K562 (cell line): ENCODE results near the gene CDH7. TPM values are rescaled to one million over a fixed set of nuclear protein-coding genes. Genes with fewer than 3 reads are reported as not detected.

Source experiments
- ATAC-seq: fragments of 200-7000 bp; cut with Tn5 transposase; 3 replicates; pipeline ENCODE4 v1.9.1; 2020; ENCODE audit warnings: moderate library complexity
- BruUV-seq: library from RNA; stranded (reverse); fragments of 400-500 nt; replicated peaks from 2 replicates; lab custom pipeline; 2021; lab: Mats Ljungman, UMichigan
- CTCF ChIA-PET: fragments of 300-600 bp; formaldehyde crosslinking; extraction: SDS; loops from one replicate; lab custom pipeline; 2021; ENCODE audit warnings: low intra/inter-chr PET ratio; lab: Yijun Ruan, JAX
- POLR2A ChIA-PET: fragments of 300-600, 350-650 bp; sonication (Branson Sonifier 250); formaldehyde crosslinking; extraction: SDS; loops from one replicate; lab custom pipeline; 2021; ENCODE audit warnings: antibody characterized with exemption, inconsistent platforms; lab: Yijun Ruan, JAX
- DNase-seq, 4 experiments: peaks; one replicate each; pipeline versions ENCODE4 v3.0.0 to v3.0.0-alpha.2; 2011 to 2018; ENCODE audit warnings: low spot score in 3 of 4, mixed read lengths in 3 of 4; ENCODE audit errors: extremely low read depth in 1 of 4
- FAIRE-seq: peaks from 2 replicates; lab custom pipeline; 2011; peaks lifted over from hg19 to GRCh38; lab: Jason Lieb, UNC
- H2AFZ ChIP-seq: 2 replicates; pipeline ENCODE4 v1.6.0; 2011; ENCODE audit warnings: low read depth, low read length, control low read depth, inconsistent platforms
- H3K27ac ChIP-seq: fragments of 200-600 bp; 3 replicates; pipeline ENCODE4 v1.8.0; 2011; ENCODE audit warnings: low read depth, mild to moderate bottlenecking, control low read depth, inconsistent platforms, low read length, moderate library complexity, mixed read lengths; ENCODE audit errors: extremely low read depth
- H3K27me3 ChIP-seq, 2 experiments: fragments of 300-600 bp in 1 of 2; 2 replicates in 1 of 2; 3 replicates in 1 of 2; pipeline versions ENCODE4 v1.6.0 to v1.8.0; 2011; ENCODE audit warnings: inconsistent platforms in 2 of 2, low read length in 2 of 2, mild to moderate bottlenecking in 1 of 2, mixed read lengths in 1 of 2, moderate library complexity in 1 of 2; ENCODE audit not compliant: control insufficient read depth in 2 of 2, insufficient read depth in 2 of 2
- H3K36me3 ChIP-seq: fragments of 300-600 bp; 3 replicates; pipeline ENCODE4 v1.8.0; 2011; ENCODE audit warnings: mild to moderate bottlenecking, low read length, inconsistent platforms; ENCODE audit not compliant: control insufficient read depth, insufficient read depth
- H3K4me1 ChIP-seq, 2 experiments: fragments of 200-600 bp in 1 of 2; replicated peaks in 1 of 2; 2 replicates in 1 of 2; 3 replicates in 1 of 2; pipeline versions ENCODE4 v1.5.1 to v1.8.0; 2011; ENCODE audit warnings: inconsistent platforms in 2 of 2, low read length in 2 of 2, mild to moderate bottlenecking in 1 of 2, mixed read lengths in 1 of 2, moderate library complexity in 1 of 2; ENCODE audit not compliant: control insufficient read depth in 2 of 2, insufficient read depth in 2 of 2
- H3K4me2 ChIP-seq: 2 replicates; pipeline ENCODE4 v1.6.1; 2011; ENCODE audit warnings: low read length, control low read depth, inconsistent platforms, mixed read lengths; ENCODE audit not compliant: insufficient read depth
- H3K4me3 ChIP-seq: fragments of 200-600 bp; sonication (generic), shearing (Covaris generic); 2 replicates; pipeline ENCODE4 v1.5.1; 2016; ENCODE audit warnings: control low read depth, inconsistent platforms
- H3K79me2 ChIP-seq: fragments of 200-600 bp; 3 replicates; pipeline ENCODE4 v1.8.0; 2011; ENCODE audit warnings: low read length, inconsistent platforms; ENCODE audit not compliant: control insufficient read depth, insufficient read depth
- H3K9ac ChIP-seq, 2 experiments: 2 replicates each; pipeline versions ENCODE4 v1.6.0 to v1.6.1; 2011; ENCODE audit warnings: low read depth in 2 of 2, low read length in 2 of 2, control low read depth in 1 of 2, inconsistent platforms in 1 of 2, mild to moderate bottlenecking in 1 of 2, mixed read lengths in 1 of 2; ENCODE audit not compliant: insufficient read depth in 1 of 2
- H3K9me1 ChIP-seq: one replicate; pipeline ENCODE4 v1.6.0; 2011; ENCODE audit warnings: inconsistent platforms, mild to moderate bottlenecking, low read length, moderate library complexity; ENCODE audit not compliant: control insufficient read depth, insufficient read depth
- H3K9me3 ChIP-seq: replicated peaks from 2 replicates; pipeline ENCODE4 v1.5.1; 2011; ENCODE audit warnings: low read depth, low read length, inconsistent platforms; ENCODE audit not compliant: control insufficient read depth, insufficient read depth
- H4K20me1 ChIP-seq: replicated peaks from 2 replicates; pipeline ENCODE4 v1.6.1; 2011; ENCODE audit warnings: low read length, inconsistent platforms, mixed read lengths; ENCODE audit not compliant: control insufficient read depth, insufficient read depth
- C11orf30 ChIP-seq: fragments of 450-650 bp; IDR thresholded peaks from 2 replicates; pipeline ENCODE4 v1.6.1; 2016; ENCODE audit warnings: low read depth, mild to moderate bottlenecking
- ERF ChIP-seq: fragments of 450-650 bp; formaldehyde crosslinking; IDR thresholded peaks from 2 replicates; pipeline ENCODE4 v1.4.0; 2020; ENCODE audit warnings: mild to moderate bottlenecking, mixed read lengths
- NFYB ChIP-seq: IDR thresholded peaks from 2 replicates; pipeline ENCODE4 v1.6.1; 2011; ENCODE audit warnings: mild to moderate bottlenecking, moderate library complexity; ENCODE audit not compliant: insufficient read length; ENCODE audit errors: extremely low read depth
- RHOXF2B ChIP-seq: fragments of 250-450 bp; sonication (Bioruptor Pico); conservative IDR thresholded peaks from 2 replicates; pipeline ENCODE4 v1.5.1; 2021
- RREB1 ChIP-seq: fragments of 250-450 bp; sonication (Bioruptor Pico); IDR thresholded peaks from 2 replicates; pipeline ENCODE4 v1.4.0; 2020
- SNAPC5 ChIP-seq: fragments of 250-450 bp; sonication (Bioruptor Pico); IDR thresholded peaks from 2 replicates; pipeline ENCODE4 v1.8.0; 2021; ENCODE audit warnings: moderate library complexity, mild to moderate bottlenecking, inconsistent platforms
- SRSF1 ChIP-seq: fragments of 200-400 bp; formaldehyde crosslinking; IDR thresholded peaks from 2 replicates; pipeline ENCODE4 v1.6.1; 2017; ENCODE audit warnings: mild to moderate bottlenecking, low read depth, low read length, moderate library complexity
- TCFL5 ChIP-seq: fragments of 250-450 bp; sonication (Bioruptor Pico); conservative IDR thresholded peaks from 2 replicates; pipeline ENCODE4 v1.6.1; 2021; ENCODE audit warnings: mild to moderate bottlenecking, moderate library complexity, matching md5 sums
- ZNF586 ChIP-seq: fragments of 450-650 bp; formaldehyde crosslinking; conservative IDR thresholded peaks from 2 replicates; pipeline ENCODE4 v1.4.0; 2020; ENCODE audit warnings: mild to moderate bottlenecking, moderate library complexity
- WGBS: fragments of 100-300 bp; shearing (Covaris generic); methylation state at CpG from one replicate; pipeline ENCODE4 v1.1.6; 2016; ENCODE audit warnings: low coverage, mixed read lengths; ENCODE audit not compliant: insufficient coverage; ENCODE audit errors: missing lambda C conversion rate; 5-methylcytosine and 5-hydroxymethylcytosine counted together
- in situ Hi-C: fragments of 300-500 bp; cut with MboI; formaldehyde crosslinking; loops from 4 replicates; pipeline ENCODE4 v1.15.0; 2018; ENCODE audit warnings: inconsistent platforms, mixed read lengths
- intact Hi-C: fragments of 100-400 bp; cut with micrococcal nuclease; formaldehyde crosslinking; loops from 2 replicates; pipeline ENCODE4 v1.14.2; 2022
- polyA plus RNA-seq, 8 experiments: library from polyadenylated mRNA; depleted of rRNA in 4 of 8; stranded (reverse) in 5 of 8; unstranded in 3 of 8; fragments of >200 nt; fragmentation: Nextera tagmentation in 2 of 8; fragmentation: Illumina TruSeq in 1 of 8; extraction: Ambion mirVana in 2 of 8; extraction: Trizol in 1 of 8; gene quantifications; 2 replicates each; pipeline versions ENCODE4 v1.2.1 to v1.2.3, GENCODE V29; 2011 to 2014; ENCODE audit warnings: inconsistent platforms in 1 of 8, missing spikeins in 1 of 8
- total RNA-seq, 7 experiments: library from RNA; depleted of rRNA in 6 of 7; stranded (reverse); fragments of >200 nt in 6 of 7; fragmentation: Illumina TruSeq in 2 of 7; extraction: Trizol in 2 of 7; gene quantifications; 2 replicates each; pipeline versions ENCODE4 v1.2.1 to v1.2.3, GENCODE V29; 2011 to 2021; ENCODE audit warnings: low replicate concordance in 1 of 7
- TF ChIP-seq, protein P1 (sequence below): sonication (generic); formaldehyde crosslinking; IDR thresholded peaks from 2 replicates; pipeline ENCODE4 v1.4.0; 2020; ENCODE audit warnings: mild to moderate bottlenecking, missing genetic modification reagents

The CDH7 gene
- total and polyA plus RNA-seq, 9 of the 15 experiments (the other 6 are each of a cell fraction or from before 2014, with no cell fraction given): 0.01 to 0.07 (median 0.05) TPM; not detected in 6

GRCh38 chr18:65749841-65750240 lies 971 bp upstream of the CDH7 start:
- 0% methylated on average over 6 of the region's 8 CpGs for WGBS
- TF ChIP-seq ZNF586 (CRISPR knock-in tag) (no peak), RHOXF2B (CRISPR knock-in tag) (no peak), SRSF1 (no peak), C11orf30 (no peak), SNAPC5 (CRISPR knock-in tag) (no peak), ERF (CRISPR knock-in tag) (no peak), NFYB (no peak), TCFL5 (CRISPR knock-in tag) (no peak), RREB1 (CRISPR knock-in tag) (no peak)
- TF ChIP-seq, protein P1, sequence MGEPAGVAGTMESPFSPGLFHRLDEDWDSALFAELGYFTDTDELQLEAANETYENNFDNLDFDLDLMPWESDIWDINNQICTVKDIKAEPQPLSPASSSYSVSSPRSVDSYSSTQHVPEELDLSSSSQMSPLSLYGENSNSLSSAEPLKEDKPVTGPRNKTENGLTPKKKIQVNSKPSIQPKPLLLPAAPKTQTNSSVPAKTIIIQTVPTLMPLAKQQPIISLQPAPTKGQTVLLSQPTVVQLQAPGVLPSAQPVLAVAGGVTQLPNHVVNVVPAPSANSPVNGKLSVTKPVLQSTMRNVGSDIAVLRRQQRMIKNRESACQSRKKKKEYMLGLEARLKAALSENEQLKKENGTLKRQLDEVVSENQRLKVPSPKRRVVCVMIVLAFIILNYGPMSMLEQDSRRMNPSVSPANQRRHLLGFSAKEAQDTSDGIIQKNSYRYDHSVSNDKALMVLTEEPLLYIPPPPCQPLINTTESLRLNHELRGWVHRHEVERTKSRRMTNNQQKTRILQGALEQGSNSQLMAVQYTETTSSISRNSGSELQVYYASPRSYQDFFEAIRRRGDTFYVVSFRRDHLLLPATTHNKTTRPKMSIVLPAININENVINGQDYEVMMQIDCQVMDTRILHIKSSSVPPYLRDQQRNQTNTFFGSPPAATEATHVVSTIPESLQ (CRISPR knock-in tag): no peak
- ATAC-seq (no peak), DNase-seq (no peak), FAIRE-seq (no peak)
- Histone ChIP-seq H3K27me3 (no peaks in the 10 kb centered on the region), H3K27ac (no peak overlapping the region), H2AFZ (no peak overlapping the region), H3K79me2 (no peaks in the 10 kb centered on the region), H3K4me1 (no peaks in the 10 kb centered on the region), H3K36me3 (no peaks in the 10 kb centered on the region), H4K20me1 (no peaks in the 10 kb centered on the region), H3K4me2 (no peak overlapping the region), H3K4me3 (no peak overlapping the region), H3K9me3 (no peaks in the 10 kb centered on the region), H3K9ac (no peak overlapping the region), H3K9me1 (no peaks in the 10 kb centered on the region)
- POLR2A ChIA-PET: no interaction called here
- CTCF ChIA-PET: no interaction called here
- BruUV-seq: no TSS peak
- intact Hi-C loops: no loop called here
- in situ Hi-C loops: no loop called here
